IPS DF 4.7 (cell line): ENCODE measurements around the gene ANK2.

ENCODE experiments used
- DNase-seq: peaks from one replicate; pipeline ENCODE4 v3.0.0-alpha.2; 2013; ENCODE audit warnings: low spot score; ENCODE audit errors: extremely low read depth

Gene ANK2

GRCh38 chr4:113335746-113336145 lies 286.3 kb downstream of the ANK2 start:
- DNase-seq: no peak

GRCh38 chr4:113336556-113336955 lies 287.1 kb downstream of the ANK2 start:
- DNase-seq: no peak

DNA sequence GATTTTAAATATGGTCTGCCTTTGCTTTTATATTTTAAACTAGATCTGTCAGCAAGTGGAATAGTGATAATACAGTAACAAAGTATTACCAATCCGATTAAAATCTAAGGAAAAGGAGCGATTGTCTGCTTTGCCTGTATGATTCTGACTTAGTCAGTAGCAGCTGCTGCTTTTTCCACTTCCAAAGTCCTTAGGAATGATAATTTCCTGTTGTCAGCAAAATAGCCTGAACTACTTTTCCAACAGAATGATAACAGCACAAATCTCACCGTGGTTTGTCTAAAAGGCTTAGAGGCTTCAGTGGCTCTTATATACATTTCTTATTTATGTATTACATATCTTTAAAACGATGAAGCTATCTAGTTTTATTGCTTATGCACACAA lies 290.0 kb downstream of the ANK2 start:
- no peak for DNase-seq

GRCh38 chr4:113344100-113344499 lies 294.6 kb downstream of the ANK2 start:
- DNase-seq: no peak

GRCh38 chr4:113347245-113347644 lies 297.8 kb downstream of the ANK2 start:
- DNase-seq: no peak

- DNase-seq: no peak
Observed at GRCh38 chr4:113349430-113349829, 300.0 kb downstream of the ANK2 start.

DNA sequence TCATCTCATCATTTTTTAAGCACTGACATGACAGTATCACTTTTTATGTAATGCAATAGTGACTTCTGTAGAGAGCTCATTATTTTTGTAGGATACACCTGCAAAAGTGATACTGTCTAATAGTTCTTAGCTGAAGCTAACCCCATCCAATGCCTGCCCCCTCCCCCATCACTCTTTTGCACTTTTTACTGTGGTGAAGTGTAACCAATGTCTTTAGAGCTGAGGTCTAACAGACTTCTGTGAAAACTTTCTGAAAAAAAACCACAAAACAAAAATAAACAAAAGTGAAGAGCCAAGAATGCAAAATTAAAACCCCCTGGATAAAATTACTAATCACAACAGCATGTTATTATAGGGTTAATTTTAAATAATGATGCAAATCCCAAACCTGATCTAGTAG lies 301.1 kb downstream of the ANK2 start:
- DNase-seq: no peak

DNA sequence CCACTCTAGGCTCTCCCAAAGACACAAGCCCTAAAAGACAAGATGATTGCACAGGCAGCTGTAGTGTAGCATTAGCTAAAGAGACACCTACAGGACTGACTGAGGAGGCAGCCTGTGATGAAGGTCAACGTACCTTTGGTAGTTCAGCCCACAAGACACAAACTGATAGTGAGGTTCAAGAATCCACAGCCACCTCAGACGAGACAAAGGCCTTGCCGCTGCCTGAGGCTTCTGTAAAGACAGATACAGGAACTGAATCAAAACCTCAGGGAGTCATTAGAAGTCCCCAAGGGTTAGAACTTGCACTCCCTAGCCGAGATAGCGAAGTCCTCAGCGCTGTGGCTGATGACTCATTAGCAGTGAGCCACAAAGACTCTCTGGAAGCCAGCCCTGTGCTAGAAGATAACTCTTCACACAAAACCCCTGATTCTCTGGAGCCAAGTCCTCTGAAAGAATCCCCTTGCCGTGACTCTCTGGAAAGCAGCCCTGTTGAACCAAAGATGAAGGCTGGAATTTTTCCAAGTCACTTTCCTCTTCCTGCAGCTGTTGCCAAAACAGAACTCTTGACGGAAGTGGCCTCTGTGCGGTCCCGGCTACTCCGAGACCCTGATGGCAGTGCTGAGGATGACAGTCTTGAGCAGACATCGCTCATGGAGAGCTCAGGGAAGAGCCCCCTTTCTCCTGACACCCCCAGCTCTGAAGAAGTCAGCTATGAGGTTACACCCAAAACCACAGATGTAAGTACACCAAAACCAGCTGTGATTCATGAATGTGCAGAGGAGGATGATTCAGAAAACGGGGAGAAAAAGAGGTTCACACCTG lies 306.3 kb downstream of the ANK2 start:
- no peak for DNase-seq

GRCh38 chr4:113356453-113356852 lies 307.0 kb downstream of the ANK2 start:
- no peak for DNase-seq

GRCh38 chr4:113358784-113359183 lies 309.3 kb downstream of the ANK2 start:
- DNase-seq: no peak

DNA sequence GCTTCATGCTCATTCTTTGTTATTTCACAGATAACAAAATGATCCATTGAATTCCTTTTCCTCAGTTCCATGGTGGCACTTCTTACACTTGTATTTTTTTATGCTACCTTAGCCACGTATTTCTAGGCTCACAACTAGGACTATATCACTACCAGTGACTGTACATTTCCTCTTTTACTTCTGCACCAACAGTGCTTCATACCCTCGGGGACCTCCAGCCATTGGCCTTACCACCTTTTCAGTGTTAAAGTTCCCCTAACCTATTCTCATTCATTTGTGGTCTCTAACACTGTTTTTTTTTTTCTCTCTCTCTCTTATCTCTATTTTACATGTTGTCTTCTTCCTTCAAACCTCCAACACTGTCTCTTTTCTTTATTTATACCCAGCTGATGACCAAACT lies 315.9 kb downstream of the ANK2 start:
- DNase-seq: no peak

- no peak for DNase-seq
Observed at GRCh38 chr4:113368056-113368455, 318.6 kb downstream of the ANK2 start.

DNA sequence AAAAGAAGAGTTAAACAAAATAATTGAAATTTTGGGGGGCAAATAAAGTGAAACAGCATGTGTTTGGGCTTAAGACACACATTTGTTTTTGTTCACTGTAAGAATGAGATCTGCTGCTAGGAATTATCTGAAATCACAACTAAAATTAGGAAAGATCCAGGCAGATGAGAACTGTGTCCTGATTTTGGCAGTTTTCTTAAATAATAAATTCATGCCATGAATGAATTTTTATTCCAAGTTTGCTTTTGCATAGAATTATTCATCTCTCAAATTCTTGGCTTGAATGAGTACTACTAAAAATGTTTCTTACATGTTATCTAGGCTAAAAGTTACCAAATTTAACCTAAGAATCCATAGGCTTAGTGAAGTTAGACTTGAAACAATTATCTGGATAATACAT lies 321.7 kb downstream of the ANK2 start:
- no peak for DNase-seq

- DNase-seq: no peak
Observed at GRCh38 chr4:113375964-113376666, 326.7 kb downstream of the ANK2 start.

DNA sequence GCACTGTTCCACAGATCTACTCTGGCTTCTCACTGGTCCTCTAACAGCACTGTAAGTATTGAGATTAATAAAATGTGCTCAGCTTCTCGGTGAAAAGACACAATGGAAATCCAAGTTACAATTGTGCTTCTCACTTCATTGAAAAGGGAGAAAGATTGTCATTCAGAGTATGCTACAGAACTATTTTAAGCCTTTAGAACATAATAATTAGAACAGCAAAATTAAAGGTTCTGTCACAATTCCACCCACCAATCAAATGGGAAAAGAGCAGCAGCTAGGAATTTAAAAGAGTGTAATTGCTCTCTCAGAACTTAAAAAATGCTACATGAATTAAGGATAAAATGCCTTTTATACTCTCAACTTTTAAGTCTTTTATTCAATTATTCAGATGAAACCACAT lies 329.4 kb downstream of the ANK2 start:
- no peak for DNase-seq

- no peak for DNase-seq
Observed at GRCh38 chr4:113382704-113383103, 333.3 kb downstream of the ANK2 start.

- DNase-seq: no peak
Observed at GRCh38 chr4:113383111-113383785, 333.8 kb downstream of the ANK2 start.

GRCh38 chr4:113384600-113384999 lies 335.1 kb downstream of the ANK2 start:
- no peak for DNase-seq

GRCh38 chr4:113385281-113385899 lies 335.9 kb downstream of the ANK2 start:
- no peak for DNase-seq

- no peak for DNase-seq
Observed at GRCh38 chr4:113389160-113389559, 339.7 kb downstream of the ANK2 start.

DNA sequence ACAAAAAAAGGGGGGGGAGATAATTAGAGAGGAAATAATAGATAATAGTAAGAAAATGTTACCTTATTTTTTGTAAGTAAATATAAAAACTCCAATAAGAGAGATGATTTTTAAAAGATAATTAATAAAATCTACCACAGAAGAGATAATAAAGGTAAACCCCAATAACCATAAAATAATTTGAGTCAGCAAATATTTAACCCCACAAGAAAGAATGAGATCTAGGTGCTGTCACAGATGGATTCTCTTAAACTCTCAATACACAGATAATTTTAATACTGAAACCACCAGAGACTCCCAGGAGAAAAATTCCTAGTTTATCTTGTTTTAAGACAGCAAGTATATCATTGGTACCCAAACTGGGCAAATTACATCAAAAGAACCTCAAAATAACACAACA lies 341.4 kb downstream of the ANK2 start:
- DNase-seq: no peak
